GM12891 (cell line): ENCODE measurements around the gene RNF150.

ENCODE experiments used
- POLR2A ChIP-seq: IDR thresholded peaks from 2 replicates; pipeline ENCODE4 v1.6.1; 2011; ENCODE audit warnings: low read depth, low read length, control low read depth
- POLR2AphosphoS5 ChIP-seq: IDR thresholded peaks from 2 replicates; pipeline ENCODE4 v1.6.1; 2011; ENCODE audit warnings: low read depth, low read length, control low read depth
- POU2F2 ChIP-seq: IDR thresholded peaks from 2 replicates; pipeline ENCODE4 v1.6.1; 2011; ENCODE audit warnings: low read depth, mild to moderate bottlenecking, control low read depth, low read length, moderate library complexity
- SPI1 ChIP-seq: IDR thresholded peaks from 2 replicates; pipeline ENCODE4 v1.6.1; 2011; ENCODE audit warnings: low read depth, low read length, control low read depth
- TAF1 ChIP-seq: IDR thresholded peaks from 2 replicates; pipeline ENCODE4 v1.6.1; 2011; ENCODE audit warnings: low read depth, low read length, control low read depth

DNA sequence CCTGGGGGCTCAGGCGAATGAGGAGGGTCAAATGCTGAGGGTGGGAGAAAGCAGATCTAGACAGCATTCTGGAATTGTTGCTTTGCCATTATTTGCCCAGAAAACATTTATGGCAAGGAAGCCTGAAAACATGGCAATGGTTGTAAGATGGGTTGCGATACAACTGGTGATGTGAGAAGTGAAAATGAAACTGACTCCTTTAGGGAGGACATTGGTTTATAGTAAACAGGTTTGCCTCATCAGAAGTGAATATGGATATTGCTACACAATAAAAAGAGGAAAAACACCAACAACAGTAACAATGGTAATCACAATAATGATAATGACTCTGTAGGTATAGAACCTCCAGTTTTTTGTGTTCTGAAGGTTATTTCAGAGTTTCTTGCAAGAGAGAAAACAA is 270.1 kb downstream of the RNF150 start:
- TF ChIP-seq POLR2A = no peak
- TF ChIP-seq POLR2AphosphoS5 = no peak
- no peak for TF ChIP-seq TAF1
- TF ChIP-seq POU2F2 = no peak
- no peak for TF ChIP-seq SPI1
